Keratinocyte (primary cell): ENCODE data around the gene MAGEB1.

Experiments
- CTCF ChIP-seq, 3 experiments: IDR thresholded peaks in 1 of 3; conservative IDR thresholded peaks in 1 of 3; optimal IDR thresholded peaks in 1 of 3; 2 replicates in 2 of 3; 3 replicates in 1 of 3; pipeline versions ENCODE3 to v1.5.1; 2011; ENCODE audit warnings: low read length in 3 of 3, mild to moderate bottlenecking in 3 of 3, moderate library complexity in 2 of 3, control low read depth in 1 of 3, inconsistent platforms in 1 of 3; ENCODE audit not compliant: insufficient read depth in 2 of 3; ENCODE audit errors: extremely low read depth in 1 of 3
- EZH2 ChIP-seq: IDR thresholded peaks from one replicate; pipeline ENCODE4 v1.6.1; 2012; ENCODE audit warnings: inconsistent platforms, mild to moderate bottlenecking, low read length, moderate library complexity

GRCh38 chrX:30230395-30230794, 16.6 kb upstream of the MAGEB1 start, which contains the start of gene MAGEB3:
- TF ChIP-seq CTCF (optimal IDR thresholded peaks at IDR 0.05 in 1 of 3, IDR thresholded peaks at IDR 0.05 in 1 of 3, conservative IDR thresholded peaks at IDR 0.05 in 1 of 3; ENCODE audit: extremely low read depth in 1 of 3, insufficient read depth in 2 of 3, low read length in 3 of 3) = no peak
- TF ChIP-seq EZH2 = no peak
